Measurements from ENCODE around the gene LINC00237. TPM values are rescaled to one million over a fixed set of nuclear protein-coding genes. Genes with fewer than 3 reads are reported as not detected.

The LINC00237 gene
- total RNA-seq, 3 donors from 2014 or later, result not detected

- intact Hi-C loops (cut with DNase I, micrococcal nuclease), result no loop called here
- no peak overlapping the region for H3K4me3 ChIP-seq
- no peaks in the 10 kb centered on the region for H3K4me1 ChIP-seq (ENCODE audit: low read depth)
- TF ChIP-seq CTCF (IDR thresholded peaks at IDR 0.05), result no peak
- no peaks in the 10 kb centered on the region for H3K36me3 ChIP-seq (ENCODE audit: low read depth)
- H3K9me3 ChIP-seq, result no peaks in the 10 kb centered on the region
- ATAC-seq (no peak), DNase-seq (no peak)
Observed at GRCh38 chr20:21114584-21114983, 8.4 kb upstream of the LINC00237 start.

GRCh38 chr20:21113697-21114096 is 7.5 kb upstream of the LINC00237 start:
- ATAC-seq, result no peak
- intact Hi-C loops (cut with DNase I, micrococcal nuclease), result no loop called here
- Histone ChIP-seq H3K4me3 (no peak overlapping the region), H3K36me3 (ENCODE audit: low read depth) (no peaks in the 10 kb centered on the region), H3K4me1 (ENCODE audit: low read depth) (no peaks in the 10 kb centered on the region), H3K9me3 (no peaks in the 10 kb centered on the region)
- no peak for TF ChIP-seq CTCF (IDR thresholded peaks at IDR 0.05)
- DNase-seq, result no peak

- no peak overlapping the region for H3K4me3 ChIP-seq
- no peak for TF ChIP-seq CTCF (IDR thresholded peaks at IDR 0.05)
- no peaks in the 10 kb centered on the region for H3K4me1 ChIP-seq (ENCODE audit: low read depth)
- intact Hi-C loops (cut with DNase I, micrococcal nuclease), result no loop called here
- DNase-seq, result no peak
- ATAC-seq, result no peak
- no peaks in the 10 kb centered on the region for H3K36me3 ChIP-seq (ENCODE audit: low read depth)
- H3K9me3 ChIP-seq, result no peaks in the 10 kb centered on the region
Observed at GRCh38 chr20:21111416-21111815, 5.3 kb upstream of the LINC00237 start.

- no peak overlapping the region for H3K4me3 ChIP-seq
Observed at GRCh38 chr20:21110811-21111210, 4.7 kb upstream of the LINC00237 start.

GRCh38 chr20:21109144-21109543 is 3.0 kb upstream of the LINC00237 start:
- TF ChIP-seq CTCF (IDR thresholded peaks at IDR 0.05), result no peak
- ATAC-seq, result no peak
- H3K36me3 ChIP-seq (ENCODE audit: low read depth), result no peaks in the 10 kb centered on the region
- H3K4me3 ChIP-seq, result no peak overlapping the region
- intact Hi-C loops (cut with DNase I, micrococcal nuclease), result no loop called here
- no peaks in the 10 kb centered on the region for H3K9me3 ChIP-seq
- no peaks in the 10 kb centered on the region for H3K4me1 ChIP-seq (ENCODE audit: low read depth)
- no peak for DNase-seq

More at GRCh38 chr20:21110811-21111210, 4.7 kb upstream of the LINC00237 start:
- no peak for DNase-seq
- TF ChIP-seq CTCF (IDR thresholded peaks at IDR 0.05), result no peak
- intact Hi-C loops (cut with DNase I, micrococcal nuclease), result no loop called here
- Histone ChIP-seq H3K4me1 (ENCODE audit: low read depth) (no peaks in the 10 kb centered on the region), H3K9me3 (no peaks in the 10 kb centered on the region), H3K36me3 (ENCODE audit: low read depth) (no peaks in the 10 kb centered on the region)
- ATAC-seq, result no peak

Measured in mucosa of descending colon (tissue), 3 donors.